ENCODE measurements around the gene PIGC.

GRCh38 chr1:172411791-172412338 is 32.0 kb downstream of the PIGC start:
- TF ChIP-seq, protein P1, sequence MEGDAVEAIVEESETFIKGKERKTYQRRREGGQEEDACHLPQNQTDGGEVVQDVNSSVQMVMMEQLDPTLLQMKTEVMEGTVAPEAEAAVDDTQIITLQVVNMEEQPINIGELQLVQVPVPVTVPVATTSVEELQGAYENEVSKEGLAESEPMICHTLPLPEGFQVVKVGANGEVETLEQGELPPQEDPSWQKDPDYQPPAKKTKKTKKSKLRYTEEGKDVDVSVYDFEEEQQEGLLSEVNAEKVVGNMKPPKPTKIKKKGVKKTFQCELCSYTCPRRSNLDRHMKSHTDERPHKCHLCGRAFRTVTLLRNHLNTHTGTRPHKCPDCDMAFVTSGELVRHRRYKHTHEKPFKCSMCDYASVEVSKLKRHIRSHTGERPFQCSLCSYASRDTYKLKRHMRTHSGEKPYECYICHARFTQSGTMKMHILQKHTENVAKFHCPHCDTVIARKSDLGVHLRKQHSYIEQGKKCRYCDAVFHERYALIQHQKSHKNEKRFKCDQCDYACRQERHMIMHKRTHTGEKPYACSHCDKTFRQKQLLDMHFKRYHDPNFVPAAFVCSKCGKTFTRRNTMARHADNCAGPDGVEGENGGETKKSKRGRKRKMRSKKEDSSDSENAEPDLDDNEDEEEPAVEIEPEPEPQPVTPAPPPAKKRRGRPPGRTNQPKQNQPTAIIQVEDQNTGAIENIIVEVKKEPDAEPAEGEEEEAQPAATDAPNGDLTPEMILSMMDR (IDR thresholded peaks at IDR 0.05), result no peak
- no peak for TF ChIP-seq POLR2A (IDR thresholded peaks at IDR 0.05)

All from adrenal gland (tissue), 5 donors.